NCI-H345 treated with DMSO at 0.1 percent for 48 hours (cell line): ENCODE measurements around the gene SHOX.

ENCODE experiments used
- DNase-seq: peaks from one replicate; lab custom pipeline; 2025; ENCODE audit not compliant: unreplicated experiment; lab: John Stamatoyannopoulos, UW

Gene SHOX

GRCh38 chrX:663841-664240, 33.2 kb downstream of the SHOX start:
- no peak for DNase-seq

DNA sequence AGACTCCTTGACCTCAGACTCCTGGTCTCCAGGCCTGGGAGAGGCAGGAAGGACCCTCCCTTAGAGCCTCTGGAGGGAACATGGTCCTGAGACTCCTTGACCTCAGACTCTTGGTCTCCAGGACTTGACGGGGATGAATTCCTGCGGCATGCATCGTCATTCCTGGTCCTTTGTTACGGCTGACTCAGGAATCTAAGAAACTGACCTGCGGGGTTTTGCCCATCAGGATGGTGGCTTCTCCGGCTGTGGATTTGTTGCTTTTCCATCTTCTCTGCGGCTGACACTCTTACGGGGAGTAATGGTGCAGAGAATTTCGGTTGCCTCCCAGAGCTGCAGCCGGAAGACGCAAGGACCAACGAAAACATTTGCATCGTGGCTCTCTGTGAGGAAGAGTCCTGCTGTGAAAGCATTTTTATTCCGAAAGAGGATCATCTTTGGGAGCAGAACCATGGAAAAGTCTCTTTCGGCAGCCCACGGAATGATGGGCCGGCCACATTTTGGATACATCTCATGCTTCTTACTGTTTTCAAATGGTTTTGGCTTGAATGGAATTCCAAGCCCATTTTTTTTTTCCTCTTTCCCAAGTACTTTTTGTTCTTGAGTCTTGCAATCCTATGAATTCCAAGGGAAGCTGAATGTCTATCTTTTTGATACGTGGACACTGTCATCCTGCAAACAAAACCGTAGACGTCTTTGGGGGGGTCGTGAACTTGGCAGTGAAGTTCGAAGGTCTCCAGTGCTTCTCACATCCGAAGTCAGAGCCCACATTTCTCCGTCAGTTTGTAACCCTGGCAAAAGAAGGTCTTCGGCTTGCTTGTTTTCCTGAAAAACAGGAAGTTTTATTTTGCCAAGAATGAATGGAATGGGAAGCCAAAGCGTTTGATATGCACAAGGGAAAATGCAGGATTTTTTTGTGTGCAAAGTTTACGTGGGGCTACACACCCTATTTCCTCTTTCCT, 36.5 kb downstream of the SHOX start:
- no peak for DNase-seq

DNA sequence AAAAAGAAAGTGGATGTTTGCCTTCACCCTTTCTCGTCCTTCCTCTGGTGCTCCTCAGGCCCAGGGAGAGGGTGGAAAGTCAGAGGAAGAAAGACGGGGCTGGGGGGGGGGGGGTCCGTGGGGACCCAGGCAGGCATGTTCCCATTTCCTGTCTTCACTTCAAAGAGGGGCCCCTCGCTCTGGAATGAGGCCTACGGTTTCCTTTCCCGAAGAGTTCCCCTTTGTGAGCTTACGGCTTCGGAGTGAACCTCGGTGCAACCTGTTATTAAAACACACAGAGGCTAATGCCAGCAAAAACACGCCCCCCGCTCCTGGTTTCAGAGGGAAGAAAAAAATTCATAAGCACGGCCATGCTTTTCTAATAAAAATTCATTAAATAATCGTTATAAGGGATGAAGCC, 40.1 kb downstream of the SHOX start:
- no peak for DNase-seq

DNA sequence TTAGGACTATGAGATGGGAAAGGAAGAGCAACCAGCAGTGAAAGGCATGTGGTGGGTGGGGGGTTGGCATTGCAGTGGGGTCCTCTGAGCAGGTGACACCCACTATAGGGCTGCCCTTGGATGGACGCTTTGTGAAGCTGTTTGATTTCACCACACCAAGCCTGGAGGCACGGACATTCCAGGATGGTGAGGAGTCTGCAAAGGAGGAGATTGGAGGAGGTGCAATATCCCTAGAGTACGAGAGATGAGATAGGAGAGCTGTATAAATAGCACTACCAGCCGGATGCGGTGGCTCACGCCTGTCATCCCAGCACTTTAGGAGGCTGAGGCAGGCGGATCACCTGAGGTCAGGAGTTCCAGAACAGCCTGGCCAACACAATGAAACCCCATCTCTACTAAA, 42.3 kb downstream of the SHOX start:
- DNase-seq = no peak

DNA sequence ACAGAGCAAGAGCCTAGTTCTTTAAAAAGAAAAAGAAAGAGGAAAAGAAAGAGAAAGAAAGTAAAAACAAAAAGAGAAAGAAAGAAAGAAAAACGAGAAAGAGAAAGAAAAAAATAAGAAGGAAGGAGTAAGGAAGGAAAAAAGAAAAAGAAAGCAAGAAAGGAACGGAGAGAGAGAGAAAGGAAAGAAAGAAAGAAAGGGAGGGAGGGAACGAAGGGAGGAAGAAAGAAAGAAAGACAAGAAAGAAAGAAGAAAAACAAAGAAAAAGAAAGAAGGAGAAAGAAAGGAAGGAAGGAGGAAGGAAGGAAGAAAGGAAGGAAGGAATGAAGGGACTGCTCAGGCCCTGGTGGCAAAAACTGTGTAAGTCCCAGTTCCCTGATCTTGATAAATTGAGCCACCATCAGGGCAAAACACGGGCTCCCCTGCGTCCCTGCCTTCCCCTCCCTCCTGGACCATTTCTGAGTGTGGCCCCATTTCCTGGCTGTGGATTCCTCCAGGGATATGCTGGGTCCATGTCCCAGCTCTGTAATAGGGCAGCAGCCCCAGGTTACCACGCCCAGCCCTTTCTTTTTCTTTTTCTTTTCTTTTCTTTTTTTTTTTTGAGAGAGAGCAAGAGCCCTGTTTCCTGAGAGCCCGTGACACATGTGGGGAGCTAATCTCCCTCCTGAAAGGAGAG, 44.8 kb downstream of the SHOX start:
- DNase-seq = no peak

DNA sequence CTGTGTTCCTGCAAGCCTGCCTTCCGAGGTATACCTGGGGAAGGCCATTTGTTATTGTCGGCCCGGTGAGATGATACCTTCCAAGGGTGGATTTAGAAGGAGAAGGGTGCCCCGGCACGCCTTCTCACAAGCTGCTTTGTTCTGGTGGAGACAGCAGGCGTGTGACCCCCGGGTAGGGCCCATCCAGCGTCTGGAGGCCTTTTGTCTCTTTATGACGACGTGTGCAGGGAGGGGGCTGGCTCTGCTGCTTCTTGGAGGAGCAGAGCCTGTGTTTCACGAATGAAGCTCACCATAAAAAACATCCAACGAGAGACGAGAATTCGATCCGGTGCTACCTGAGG, 45.3 kb downstream of the SHOX start:
- no peak for DNase-seq

- no peak for DNase-seq
Observed at GRCh38 chrX:677376-677775, 46.8 kb downstream of the SHOX start.

DNA sequence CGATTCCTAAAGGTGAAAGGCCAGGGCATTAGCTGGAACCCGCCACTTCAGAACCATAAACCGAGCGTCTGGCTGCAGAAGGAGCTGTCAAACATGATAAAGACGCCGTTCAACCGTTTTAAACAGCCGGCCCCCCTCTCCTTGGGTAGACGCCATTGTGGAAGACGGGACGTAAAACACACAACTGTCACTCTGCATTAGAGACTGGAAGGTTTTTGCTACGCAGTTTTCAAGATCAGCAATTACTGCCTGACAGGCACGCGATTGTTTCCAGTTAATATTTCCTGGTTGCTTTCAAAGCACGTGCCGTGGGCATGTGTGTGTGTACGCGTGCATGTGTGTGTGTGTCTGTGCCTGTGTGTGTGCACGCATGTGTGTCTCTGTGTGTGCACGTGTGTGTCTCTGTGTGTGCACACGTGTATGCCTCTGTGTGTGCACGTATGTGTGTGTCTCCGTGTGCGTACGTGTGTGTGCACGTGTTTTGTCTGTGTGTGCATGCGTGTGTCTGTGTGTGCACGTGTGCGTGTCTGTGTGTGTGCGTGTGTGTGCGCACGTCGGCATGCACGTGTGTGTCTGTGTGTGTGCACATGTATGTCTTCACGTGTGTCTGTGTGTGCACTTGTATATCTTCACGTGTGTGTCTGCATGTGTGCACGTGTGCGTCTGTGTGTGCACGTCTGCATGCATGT, 48.8 kb downstream of the SHOX start:
- DNase-seq = no peak

- DNase-seq = no peak
Observed at GRCh38 chrX:680062-680461, 49.5 kb downstream of the SHOX start.

DNA sequence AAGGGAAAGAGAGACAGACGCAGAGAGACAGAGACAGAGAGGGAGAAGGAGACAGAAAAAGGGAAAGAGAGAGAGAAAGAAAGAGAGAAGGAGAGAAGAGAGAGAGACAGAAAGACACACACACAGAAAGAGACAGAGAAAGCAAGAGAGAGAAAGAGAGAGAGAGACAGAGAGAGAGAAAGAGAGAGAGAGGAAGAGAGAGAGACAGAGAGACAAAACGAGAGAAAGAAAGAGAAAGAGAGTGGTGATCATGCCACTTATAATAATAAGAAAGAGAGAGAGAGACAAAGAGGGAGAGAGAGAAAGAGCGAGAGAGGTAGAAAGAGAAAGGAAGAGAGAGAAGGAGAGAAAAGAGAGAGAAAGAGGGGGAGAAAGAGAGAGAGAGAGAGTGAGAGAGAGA, 51.4 kb downstream of the SHOX start:
- no peak for DNase-seq

- DNase-seq = no peak
Observed at GRCh38 chrX:682892-683291, 52.3 kb downstream of the SHOX start.

DNA sequence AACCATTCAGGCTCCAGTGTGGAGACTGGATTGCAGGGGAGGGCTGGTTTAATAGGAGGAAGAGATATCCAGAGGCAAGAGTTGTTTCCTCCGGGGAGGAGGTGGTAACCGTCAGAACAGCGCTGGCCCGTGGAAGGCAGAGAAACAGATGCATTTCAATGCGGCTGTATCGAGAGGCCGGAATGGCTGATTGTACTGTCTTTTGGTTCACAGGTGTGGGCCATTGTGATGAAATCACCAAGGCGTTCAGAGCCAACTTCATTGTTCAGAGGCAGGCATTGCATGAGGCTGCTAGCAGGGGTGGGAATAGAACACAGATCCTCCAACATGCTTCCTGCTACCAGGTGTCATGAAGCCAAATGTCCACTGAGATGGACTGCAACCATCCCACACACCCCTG, 53.0 kb downstream of the SHOX start:
- no peak for DNase-seq

DNA sequence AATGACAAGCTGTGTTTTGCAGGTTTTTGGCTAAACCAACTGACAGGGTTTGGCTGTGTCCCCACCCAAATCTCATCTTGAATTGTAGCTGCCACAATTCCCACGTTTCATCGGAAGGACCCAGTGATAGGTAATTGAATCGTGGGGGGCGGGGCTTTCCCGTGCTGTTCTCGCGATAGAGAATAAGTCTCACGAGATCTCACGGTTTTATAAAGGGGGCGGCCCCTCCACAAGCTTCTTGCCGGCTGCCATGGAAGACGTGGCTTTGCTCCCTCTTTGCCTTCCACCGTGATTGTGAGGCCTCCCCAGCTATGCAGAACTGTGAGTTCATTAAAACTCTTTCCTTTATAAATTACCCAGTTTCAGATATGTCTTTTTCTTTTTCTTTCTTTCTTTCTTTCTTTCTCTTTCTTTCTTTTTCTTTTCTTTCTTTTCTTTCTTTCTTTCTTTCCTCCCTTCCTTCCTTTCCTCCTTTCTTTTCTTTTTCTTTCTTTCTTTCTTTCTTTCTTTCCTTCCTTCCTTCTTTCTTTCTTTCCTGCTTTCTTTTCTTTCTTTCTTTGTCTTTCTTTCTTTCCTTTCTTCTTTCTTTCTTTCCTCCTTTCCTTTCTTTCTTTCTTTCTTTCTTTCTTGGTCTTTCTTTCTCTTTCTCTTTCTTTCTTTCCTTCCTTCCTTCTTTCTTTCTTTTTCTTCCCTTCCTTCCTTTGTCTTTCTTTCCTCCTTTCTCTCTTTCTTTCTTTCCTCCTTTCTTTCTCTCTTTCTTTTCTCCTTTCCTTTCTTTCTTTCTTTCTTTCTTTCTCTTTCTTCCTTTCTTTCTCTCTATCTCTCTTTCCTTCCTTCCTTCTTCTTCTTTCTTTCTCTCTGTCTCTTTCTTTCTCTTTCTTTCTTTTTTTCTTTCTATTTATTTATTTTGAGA, 54.8 kb downstream of the SHOX start:
- DNase-seq = no peak

DNA sequence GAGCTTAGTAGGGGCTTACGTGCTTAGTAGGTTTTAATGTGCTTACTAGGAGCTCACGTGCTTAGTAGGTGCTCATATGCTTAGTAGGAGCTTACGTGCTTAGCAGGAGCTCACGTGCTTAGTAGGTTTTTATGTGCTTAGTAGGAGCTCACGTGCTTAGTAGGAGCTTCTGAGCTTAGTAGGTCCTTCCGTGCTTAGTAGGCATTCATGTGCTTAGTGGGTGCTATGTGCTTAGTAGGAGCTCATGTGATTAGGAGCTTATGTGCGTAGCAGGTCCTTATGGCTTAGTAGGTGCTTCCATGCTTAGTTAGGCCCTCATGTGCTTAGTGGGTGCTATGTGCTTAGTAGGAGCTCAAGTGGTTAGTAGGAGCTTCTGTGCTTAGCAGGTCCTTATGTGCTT, 59.4 kb downstream of the SHOX start:
- no peak for DNase-seq

DNA sequence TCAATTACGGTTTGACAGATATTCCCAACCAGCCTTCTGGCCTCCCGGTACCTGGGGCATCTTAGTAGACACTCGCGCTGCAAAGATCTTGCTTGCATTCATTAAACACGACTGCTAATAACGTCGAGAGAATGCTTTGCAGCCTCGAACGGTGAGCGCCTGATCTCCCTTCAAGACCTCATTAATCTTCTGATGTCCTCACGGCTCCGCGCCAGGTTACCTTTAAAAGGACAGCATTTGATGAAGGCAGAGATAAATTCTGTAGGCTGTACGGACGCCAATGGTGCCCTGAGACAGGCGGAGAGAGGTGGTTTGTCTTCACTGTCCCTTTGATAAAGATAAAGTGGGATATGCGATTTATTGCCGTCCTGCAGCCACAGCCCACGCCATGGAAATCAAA, 64.2 kb downstream of the SHOX start:
- DNase-seq = no peak

GRCh38 chrX:698206-698605, 67.6 kb downstream of the SHOX start:
- DNase-seq = no peak

- DNase-seq = no peak
Observed at GRCh38 chrX:700936-701335, 70.3 kb downstream of the SHOX start.

DNA sequence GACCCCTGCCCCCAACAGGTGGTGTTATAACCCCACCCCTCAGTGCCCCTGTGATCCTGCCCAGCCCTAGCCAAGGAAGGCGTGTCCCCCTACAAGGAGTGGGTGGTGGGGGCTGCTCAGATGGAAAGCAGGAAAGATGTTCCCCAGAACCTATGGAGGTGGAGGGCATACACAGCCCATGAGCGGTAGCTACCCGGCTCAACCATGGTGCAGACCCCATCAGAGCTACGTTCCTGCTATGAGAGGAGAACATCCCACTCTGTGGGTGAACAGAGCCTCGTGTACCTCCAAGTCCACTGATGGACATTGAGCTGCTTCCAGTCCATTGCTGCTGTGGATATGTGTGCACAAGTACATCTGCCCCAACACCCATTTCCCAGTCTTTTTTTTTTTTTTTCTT, 71.1 kb downstream of the SHOX start:
- no peak for DNase-seq

DNA sequence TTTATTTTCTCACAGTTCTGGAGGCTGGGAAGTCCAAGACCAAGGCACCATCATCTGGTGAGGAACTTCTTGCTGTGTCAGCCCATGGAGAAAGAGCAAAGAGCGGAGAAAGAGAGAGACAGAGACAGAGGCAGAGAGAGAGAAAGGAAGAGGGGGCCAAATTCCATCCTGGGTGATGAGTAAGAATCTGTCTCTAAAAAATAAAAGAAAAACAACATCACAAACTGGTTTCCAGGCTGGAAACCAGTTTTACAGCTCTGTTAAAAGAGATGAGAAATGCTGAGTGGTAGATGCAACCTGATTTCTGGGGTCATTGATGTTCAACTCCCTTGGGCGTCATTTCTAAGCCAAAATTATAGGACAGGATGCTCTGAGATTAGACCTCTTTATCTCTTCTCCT, 72.9 kb downstream of the SHOX start:
- DNase-seq = no peak

- DNase-seq = no peak
Observed at GRCh38 chrX:703866-704265, 73.3 kb downstream of the SHOX start.
